ENCODE data around the gene SFXN5.

GRCh38 chr2:72995430-72996116, 75.9 kb downstream of the SFXN5 start:
- TF ChIP-seq, protein P1, sequence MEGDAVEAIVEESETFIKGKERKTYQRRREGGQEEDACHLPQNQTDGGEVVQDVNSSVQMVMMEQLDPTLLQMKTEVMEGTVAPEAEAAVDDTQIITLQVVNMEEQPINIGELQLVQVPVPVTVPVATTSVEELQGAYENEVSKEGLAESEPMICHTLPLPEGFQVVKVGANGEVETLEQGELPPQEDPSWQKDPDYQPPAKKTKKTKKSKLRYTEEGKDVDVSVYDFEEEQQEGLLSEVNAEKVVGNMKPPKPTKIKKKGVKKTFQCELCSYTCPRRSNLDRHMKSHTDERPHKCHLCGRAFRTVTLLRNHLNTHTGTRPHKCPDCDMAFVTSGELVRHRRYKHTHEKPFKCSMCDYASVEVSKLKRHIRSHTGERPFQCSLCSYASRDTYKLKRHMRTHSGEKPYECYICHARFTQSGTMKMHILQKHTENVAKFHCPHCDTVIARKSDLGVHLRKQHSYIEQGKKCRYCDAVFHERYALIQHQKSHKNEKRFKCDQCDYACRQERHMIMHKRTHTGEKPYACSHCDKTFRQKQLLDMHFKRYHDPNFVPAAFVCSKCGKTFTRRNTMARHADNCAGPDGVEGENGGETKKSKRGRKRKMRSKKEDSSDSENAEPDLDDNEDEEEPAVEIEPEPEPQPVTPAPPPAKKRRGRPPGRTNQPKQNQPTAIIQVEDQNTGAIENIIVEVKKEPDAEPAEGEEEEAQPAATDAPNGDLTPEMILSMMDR (IDR thresholded peaks at IDR 0.05) = no peak
- TF ChIP-seq POLR2A (IDR thresholded peaks at IDR 0.05) = no peak

All from Peyer's patch (tissue), 4 donors.